Upper lobe of left lung (tissue), 4 donors: Measurements from ENCODE around the gene CUBN.

Experiments used
- CTCF ChIP-seq, 6 experiments: fragments of 450-650 bp in 4 of 6; fragments of 200-600 bp in 2 of 6; sonication (generic) in 2 of 6; IDR thresholded peaks; one replicate each; pipeline ENCODE4 v1.5.1; 2016 to 2019; ENCODE audit warnings: antibody characterized with exemption in 6 of 6
- EP300 ChIP-seq, 4 donors: sonication (generic); formaldehyde crosslinking; IDR thresholded peaks; one replicate each; pipeline ENCODE4 v1.5.1; 2017; ENCODE audit warnings: antibody characterized with exemption in 4 of 4, control low read depth in 2 of 4
- POLR2A ChIP-seq, 4 donors: fragments of 450-650 bp; IDR thresholded peaks; one replicate each; pipeline ENCODE4 v1.5.1; 2016 to 2017; ENCODE audit warnings: antibody characterized with exemption in 4 of 4, mild to moderate bottlenecking in 2 of 4
- POLR2AphosphoS5 ChIP-seq, 2 donors: sonication (generic); formaldehyde crosslinking; IDR thresholded peaks; one replicate each; pipeline ENCODE4 v1.5.1; 2017; ENCODE audit warnings: antibody characterized with exemption in 2 of 2

DNA sequence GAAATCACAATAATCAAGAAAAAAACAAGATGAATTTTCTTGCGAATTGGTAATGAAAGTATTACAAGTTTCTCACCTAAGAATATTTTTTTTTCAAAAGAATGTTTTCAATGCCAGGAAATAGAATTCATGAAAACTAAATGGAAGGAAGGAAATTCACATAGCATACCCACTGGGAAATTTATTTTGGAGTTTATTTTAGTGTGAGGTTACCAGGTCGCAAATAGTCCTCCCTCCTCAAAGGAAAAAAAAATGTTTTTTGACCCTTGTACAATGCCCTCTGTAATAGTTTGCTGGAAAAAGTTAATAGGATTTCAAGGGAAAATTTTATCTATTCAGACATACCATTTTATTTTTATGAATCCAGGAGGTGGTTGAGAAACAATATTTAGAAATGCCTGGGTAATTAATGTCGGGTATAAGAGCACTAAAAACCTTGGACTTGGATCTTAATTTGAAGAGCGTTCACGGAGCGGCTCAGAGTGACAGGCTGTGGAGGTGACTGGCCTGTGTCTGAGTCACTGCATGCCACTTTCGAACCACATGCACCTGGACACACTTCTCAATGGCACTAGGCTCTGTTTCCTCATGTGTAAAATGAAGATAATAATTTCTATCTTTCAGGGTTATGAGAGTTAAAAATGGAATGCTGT, 28.2 kb downstream of the CUBN start:
- no peak for TF ChIP-seq CTCF (IDR thresholded peaks at IDR 0.05)
- TF ChIP-seq EP300 (IDR thresholded peaks at IDR 0.05), result no peak
- no peak for TF ChIP-seq POLR2A (IDR thresholded peaks at IDR 0.05)
- no peak for TF ChIP-seq POLR2AphosphoS5 (IDR thresholded peaks at IDR 0.05)
